Astrocyte (in vitro differentiated cells and primary cell): ENCODE measurements around the gene SPIRE1.
"Not testable (repeated sequence)": the region's sequence is repeated elsewhere in the genome, so short reads cannot be mapped to it uniquely, and the experiment has no call there.

ENCODE experiments used
- CTCF ChIP-seq: IDR thresholded peaks from 2 replicates; pipeline ENCODE4 v1.5.1; 2011; ENCODE audit warnings: low read depth, mild to moderate bottlenecking, inconsistent platforms, low read length, moderate library complexity; ENCODE audit not compliant: insufficient read depth
- EZH2 ChIP-seq: IDR thresholded peaks from 2 replicates; pipeline ENCODE4 v1.6.1; 2012; ENCODE audit warnings: mild to moderate bottlenecking, low read length, inconsistent platforms; ENCODE audit not compliant: insufficient read depth

GRCh38 chr18:12551943-12552878 is 105.7 kb downstream of the SPIRE1 start:
- not testable (repeated sequence) for TF ChIP-seq CTCF, EZH2
